Stimulated activated CD4-positive, alpha-beta T cell treated with anti-CD3 and anti-CD28 coated beads, Interleukin-1b, Interleukin-23, amount 100 ng/mL, for 24 hours (primary cell): Measurements from ENCODE around the gene RRBP1.

Experiments used
- DNase-seq, 4 experiments: peaks; one replicate each; pipeline ENCODE4 v3.0.0-alpha.2; 2020; ENCODE audit warnings: low read depth in 4 of 4, low spot score in 1 of 4

The RRBP1 gene

DNA sequence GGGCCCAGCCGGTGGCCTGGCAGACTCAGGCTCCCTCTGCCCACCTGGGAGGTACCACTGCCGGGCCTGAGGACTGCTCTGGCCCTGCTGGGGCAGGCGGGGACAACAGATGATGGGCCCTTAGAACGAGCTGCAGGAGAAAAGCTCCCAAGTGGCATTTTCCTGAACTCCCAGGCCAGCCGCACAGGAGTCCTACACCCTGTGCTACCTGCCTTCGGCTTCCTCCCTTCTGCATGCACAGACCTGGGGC lies 70.8 kb downstream of the RRBP1 start:
- no peak for DNase-seq

GRCh38 chr20:17610566-17611289 lies 71.3 kb downstream of the RRBP1 start:
- DNase-seq = peak in 2 of 4 experiments; percentile 24 to 31

DNA sequence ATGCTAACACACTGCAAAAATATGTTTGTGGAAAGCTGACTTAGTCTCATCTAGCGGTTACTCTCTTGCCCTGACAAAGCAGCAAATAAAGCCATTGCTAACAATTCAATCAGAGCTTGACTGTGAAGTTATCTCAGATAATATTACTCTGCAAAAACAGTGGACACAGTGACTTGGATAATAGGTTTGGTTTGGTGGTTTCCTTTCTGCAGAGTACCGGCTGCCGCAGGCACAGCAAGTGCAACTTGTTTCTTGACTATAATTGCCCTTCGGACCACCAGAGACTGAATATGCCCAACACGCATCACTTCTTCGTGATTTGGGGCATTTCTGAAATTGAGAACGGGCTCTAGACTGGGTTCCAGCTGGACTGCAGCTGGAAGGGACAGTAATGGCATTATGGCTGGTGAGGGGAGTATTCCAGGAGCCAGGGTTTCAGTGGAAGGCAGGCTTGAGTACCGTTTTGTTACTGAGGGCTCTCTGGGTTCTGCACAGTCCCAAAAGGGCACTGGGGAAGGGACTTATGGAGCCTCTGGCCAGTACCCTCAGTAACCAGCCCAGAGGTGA lies 72.1 kb downstream of the RRBP1 start:
- DNase-seq = no peak

DNA sequence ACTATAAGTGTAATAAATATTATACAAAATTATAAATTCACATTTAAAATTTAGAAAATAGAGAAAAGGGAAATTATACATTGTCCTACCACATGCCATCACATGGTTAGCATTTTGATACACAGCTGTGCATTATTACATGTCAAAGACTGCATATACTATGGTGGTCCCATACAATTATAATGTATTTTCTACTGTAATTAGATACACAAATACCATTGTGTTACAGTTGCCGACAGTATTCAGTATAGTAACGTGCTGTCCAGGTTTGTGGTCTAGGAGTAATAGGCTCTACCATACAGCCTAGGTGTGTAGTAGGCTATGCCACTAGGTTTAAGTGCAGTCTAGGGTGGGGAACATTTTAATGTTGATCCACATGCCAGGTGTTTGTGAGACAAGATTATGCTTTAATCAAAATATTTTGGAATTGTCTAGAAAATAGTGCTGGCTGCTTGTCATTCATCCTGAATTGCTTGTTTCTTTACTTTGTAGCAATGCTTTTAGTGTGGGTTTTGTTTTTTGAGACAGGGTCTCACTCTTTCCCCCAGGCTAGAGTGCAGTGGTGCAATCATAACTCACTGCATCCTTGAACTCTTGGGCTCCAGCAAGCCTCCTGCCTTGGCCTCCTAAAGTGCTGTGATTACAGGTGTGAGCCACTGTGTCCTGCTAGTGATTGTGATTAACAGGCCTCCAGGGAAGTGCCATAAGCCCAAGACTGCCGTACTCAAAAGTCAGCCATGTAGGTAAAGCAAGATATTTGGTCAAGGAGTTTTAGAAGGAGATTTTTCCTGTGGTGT lies 73.1 kb downstream of the RRBP1 start:
- DNase-seq = no peak

DNA sequence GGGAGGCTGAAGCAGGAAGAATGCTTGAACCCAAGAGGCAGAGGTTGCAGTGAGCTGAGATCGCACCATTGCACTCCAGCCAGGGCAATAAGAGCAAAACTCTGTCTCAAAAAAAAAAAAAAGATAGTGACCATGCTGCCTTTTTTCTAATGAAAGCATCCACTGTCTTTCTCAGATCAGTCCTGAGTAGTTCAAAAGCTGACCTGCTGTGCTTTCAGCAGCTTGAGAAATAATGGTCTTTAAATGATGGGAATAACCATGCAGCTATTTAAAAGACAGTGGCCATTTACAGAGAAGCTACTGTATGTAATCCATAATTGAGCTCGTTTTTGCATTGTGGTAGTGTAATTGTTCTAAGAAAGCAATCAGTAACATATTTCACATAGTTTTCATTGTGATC lies 76.0 kb downstream of the RRBP1 start:
- no peak for DNase-seq

DNA sequence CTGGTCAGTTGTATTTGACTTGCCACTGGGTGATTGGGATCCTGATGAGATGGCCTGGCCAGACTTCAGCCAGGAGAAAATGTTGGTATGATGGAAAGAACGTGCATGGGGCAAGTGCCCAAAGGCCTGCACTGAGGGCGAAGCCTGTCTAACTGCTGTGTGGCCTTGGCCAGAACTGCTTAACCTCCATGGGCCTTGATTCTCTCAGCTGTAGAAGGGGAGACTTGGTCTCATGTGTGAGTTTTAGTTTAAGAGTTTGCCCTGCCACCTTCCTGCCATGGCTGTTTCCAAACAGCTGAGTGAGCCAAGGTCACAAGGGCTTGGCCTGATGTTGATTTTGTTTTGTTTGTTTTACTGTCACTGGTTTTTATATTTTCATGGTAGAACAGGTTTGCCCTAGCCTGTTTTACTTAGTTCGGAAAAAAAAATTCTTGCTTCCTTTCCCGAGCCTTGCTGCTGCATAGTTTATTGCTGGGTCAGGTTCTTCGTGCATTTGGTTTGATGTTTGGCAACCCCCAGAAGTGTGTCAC lies 76.8 kb downstream of the RRBP1 start:
- DNase-seq = no peak

- no peak for DNase-seq
Measured at GRCh38 chr20:17602493-17602892, 79.5 kb downstream of the RRBP1 start.

- no peak for DNase-seq
Measured at GRCh38 chr20:17601957-17602356, 80.1 kb downstream of the RRBP1 start.

GRCh38 chr20:17598013-17598550 lies 84.0 kb downstream of the RRBP1 start:
- DNase-seq = no peak

DNA sequence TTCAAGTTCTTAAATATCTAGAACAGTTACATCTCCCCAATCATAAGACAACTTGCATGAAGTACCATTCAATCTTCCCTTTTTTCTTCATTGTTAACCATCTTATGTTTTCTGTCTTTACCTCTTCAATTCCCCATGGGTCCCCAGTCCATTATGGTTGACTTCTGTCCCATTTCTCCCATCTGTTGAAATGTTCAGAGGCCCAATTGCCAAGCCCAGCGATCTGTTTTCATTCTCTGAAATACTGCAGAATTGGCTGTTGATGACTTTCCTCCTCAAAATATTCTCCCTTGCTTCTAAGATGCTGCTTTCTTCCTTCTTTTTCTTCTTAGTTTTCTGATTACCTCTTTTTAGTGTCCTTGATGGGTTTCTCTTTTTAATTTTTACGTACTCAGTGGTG lies 86.2 kb downstream of the RRBP1 start:
- DNase-seq = no peak

- DNase-seq = no peak
Measured at GRCh38 chr20:17594443-17594842, 87.6 kb downstream of the RRBP1 start.

- DNase-seq = no peak
Measured at GRCh38 chr20:17593902-17594301, 88.1 kb downstream of the RRBP1 start.

- DNase-seq = no peak
Measured at GRCh38 chr20:17590245-17590644, 91.8 kb downstream of the RRBP1 start.

DNA sequence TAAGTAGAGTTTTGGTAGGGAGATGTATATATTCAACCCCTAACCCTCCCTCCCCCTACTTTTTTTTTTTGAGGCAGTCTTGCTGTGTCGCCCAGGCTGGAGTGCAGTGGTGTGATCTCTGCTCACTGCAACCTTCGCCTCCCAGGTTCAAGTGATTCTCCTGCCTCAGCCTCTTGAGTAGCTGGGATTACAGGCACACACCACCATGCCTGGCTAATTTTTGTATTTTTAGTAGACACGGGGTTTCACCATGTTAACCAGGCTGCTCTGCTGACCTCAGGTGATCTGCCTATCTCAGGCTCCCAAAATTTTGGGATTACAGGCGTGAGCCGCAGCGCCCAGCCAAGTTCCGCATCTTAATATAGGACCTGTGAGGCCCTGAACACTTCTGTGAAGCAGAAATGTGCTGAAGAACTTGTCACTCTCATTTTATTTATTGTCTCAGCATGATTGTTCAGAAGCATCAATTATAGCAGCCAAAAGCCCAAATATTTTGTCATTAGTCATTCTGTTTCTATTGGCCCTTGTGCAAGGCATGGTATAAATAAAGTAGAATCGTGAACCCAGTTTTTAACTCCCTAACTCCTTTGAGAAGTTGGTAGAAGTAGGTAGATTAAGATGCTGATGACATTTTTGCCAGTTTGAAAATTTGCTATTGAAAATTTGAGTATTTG lies 92.7 kb downstream of the RRBP1 start:
- DNase-seq = no peak

DNA sequence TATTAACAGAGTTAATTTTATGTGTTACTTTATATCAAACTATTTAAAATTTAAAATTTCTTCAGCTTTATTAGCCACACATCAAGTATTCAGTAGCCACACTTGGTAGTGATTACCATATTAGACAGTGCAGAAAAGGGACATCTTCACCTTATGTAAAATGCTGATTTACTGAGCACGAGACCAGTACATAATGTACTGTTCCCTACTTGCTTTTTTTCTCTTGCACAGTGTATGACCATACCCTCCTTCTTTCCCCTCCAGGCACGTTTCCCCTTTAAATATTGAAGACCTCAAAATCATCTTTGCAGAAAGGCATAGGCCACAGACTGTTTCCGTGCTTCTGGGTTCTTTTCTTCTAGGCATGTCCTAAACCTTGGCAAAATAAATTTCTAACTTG lies 94.2 kb downstream of the RRBP1 start:
- DNase-seq = no peak

DNA sequence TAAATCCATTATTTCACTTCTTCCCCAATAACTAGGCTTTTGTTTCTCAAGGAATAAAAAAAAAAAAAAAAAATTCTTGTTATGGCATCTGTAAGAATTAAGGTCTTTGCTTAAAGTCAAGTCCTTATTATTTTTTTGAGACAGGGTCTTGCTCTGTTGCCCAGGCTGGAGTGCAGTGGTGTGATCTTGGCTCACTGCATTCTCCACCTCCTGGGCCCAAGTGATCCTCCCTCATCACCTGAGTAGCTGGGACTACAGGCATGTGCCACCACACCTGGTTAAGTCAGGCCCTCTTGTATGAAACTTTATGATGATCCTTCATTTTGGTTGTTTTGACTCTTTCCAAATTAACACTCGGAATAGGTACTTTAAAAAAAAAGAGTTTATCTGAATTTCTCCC lies 94.9 kb downstream of the RRBP1 start:
- no peak for DNase-seq

GRCh38 chr20:17586250-17586649 lies 95.8 kb downstream of the RRBP1 start:
- DNase-seq = no peak

DNA sequence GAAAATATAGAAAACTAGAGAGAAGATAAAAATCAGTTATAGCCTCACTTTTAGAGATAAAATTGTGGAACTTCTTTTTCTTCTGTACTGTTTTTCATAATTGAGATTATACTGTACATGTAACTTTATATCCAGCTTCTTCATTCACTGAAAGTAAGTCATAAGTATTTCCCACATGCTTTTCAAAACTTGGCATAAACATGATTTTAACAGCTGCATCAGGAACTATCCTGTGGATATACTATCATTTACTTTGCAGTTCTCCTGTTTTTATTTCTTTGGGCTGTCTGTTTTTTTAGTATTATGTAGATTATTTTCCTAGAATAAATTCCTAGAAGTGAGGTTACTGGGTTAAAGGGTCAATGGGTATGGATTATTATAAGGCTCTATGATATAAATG lies 97.4 kb downstream of the RRBP1 start:
- no peak for DNase-seq

GRCh38 chr20:17583126-17583525 lies 98.9 kb downstream of the RRBP1 start:
- DNase-seq = no peak

GRCh38 chr20:17580895-17581294 lies 101.1 kb downstream of the RRBP1 start:
- no peak for DNase-seq

- no peak for DNase-seq
Measured at GRCh38 chr20:17579369-17580039, 102.5 kb downstream of the RRBP1 start.
